Measurements from ENCODE around the gene TMEM250.

The TMEM250 gene

DNA sequence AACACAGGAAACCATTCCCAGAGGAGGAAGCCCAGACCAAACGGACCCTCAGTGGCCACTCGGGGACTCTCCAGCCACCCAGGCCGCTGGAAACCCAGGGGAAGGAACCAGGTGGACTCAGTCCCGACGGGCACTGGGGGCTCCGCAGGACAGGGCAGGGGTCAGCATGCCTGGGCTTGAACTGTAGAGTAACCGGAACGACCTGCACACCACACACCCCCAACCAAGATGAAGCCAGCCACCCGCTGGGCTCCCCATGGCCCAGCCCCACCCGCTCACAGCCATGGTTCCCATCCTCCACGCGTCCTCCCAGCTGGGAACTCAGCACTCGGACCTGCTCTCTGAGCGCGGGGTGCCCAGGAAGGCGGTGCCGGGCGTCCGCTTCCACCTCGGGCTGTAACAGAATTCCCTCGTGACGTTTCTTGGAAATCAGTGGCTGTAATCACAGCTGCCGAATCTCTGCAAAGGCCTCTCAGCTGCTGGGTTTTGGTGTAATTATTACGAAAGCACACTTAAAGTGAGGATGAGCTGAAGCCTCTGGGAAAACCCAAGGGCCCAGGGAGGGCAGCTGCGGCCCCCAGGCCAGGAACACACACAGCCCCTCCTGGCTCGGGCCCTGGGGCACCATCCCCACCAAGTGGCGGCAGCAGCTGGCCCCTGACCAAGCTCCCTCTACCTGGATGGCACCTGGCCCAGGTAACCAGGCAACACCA is 37.4 kb downstream of the TMEM250 start:
- no peak for FAIRE-seq

DNA sequence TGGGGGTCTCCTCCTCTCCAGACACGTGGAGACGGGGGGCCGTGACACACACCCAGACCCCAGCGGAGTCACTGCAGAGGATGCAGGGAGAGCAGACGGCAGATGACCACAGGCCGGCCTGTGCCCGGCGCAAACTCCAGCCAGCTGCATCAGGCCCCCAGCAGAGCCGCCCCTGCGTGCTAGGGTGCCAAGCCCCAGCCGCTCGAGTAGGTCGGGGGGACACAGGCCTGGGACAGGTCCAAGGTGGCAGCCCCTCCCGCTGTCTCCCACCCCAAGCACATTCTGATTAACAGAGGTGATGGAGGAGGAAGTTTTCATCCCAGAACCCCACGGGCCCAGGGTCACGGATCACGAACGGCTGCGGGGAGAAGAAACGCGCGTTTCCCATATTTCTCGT is 38.0 kb downstream of the TMEM250 start:
- FAIRE-seq: no peak

DNA sequence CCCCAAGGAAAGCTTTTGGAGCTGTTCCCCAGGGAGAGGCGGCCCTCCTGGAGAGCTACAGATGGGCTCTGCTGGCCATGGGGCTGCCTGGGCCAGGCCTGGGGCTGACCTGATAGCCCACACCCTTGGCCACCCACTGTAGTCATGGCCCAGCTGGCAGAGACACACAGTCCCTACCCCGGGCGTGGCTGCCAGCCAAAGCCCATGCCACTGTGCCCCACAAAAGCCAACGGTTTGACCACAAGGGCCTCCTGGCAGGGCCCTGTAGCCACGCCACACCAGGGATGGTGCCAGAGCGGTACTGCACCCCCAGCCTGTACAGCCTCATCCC is 38.8 kb downstream of the TMEM250 start:
- FAIRE-seq: no peak

DNA sequence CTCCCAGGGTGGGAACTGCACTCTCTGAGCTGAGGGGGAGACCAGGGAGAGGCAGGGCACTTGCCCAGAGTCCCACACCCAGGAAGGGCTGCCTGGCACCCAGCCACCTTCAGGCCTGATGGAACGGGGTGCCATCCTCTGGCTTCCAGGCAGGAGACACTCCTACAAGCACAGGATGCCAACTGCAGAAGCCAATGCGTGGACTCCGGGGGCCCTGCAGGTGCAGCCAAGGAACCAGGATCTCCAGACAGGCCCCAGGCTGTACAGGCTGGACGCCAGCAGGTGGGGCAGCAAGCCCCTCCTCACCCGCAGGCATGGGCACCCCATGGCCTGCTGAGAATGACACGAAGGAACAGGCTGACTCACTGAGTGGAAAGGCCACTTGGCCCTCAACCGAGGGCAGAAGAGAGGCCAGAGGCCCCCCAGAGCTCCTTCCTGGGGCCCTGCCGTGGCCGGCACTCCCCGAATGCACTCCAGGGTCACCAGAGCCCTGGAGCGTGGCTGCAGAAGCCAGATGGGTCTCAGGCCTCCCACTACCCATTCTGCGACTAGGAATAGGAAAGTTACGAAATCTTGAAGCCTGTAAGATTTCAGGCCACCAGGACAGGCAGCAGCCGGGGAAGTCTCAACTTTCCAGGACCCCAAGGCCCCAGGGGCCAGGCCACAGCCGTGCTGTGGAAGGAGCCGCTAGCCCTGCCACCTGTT is 39.3 kb downstream of the TMEM250 start:
- no peak for FAIRE-seq

DNA sequence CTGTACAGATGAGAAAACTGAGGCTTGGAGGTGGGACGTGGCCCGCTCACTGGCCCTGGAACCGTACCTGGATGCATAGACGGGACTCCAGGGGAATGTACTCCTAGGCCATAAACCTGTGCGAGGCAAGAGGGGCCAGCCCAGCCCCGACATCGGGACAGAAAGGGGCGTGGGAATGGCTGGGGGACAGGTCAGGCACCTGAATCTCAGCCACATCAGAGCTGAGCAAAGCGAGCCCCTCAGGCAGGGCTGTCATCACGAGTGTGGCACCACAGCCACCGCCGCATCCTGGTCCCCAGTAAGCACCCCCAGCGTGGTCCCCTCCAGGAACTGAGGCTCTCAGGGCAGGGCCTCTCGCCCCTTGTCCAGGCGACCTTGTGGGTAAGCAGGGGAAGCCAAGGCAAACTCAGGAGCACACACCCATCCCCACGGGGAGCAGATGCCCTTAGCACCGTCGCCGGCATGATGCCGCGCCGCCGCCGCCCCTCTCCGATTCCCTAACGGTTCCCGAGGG is 40.1 kb downstream of the TMEM250 start:
- no peak for FAIRE-seq

DNA sequence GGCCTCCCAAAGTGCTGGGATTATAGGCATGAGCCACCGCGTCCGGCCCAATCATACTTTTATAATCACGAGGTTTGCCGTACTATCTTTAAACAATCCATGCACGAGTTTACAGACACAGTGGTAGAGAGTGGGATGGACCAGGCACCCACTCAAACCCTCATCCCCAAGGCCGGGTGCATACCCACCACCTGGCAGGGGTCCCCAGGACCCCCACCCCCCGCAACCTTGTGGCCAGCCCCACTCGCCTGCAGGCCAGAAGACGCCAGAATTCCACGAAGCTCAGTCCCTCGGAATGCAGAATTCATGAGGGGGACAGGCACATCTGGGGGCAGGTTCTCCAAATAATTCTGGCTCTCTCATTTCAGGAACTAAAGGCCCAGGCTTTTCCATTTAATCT is 40.7 kb downstream of the TMEM250 start:
- no peak for FAIRE-seq

DNA sequence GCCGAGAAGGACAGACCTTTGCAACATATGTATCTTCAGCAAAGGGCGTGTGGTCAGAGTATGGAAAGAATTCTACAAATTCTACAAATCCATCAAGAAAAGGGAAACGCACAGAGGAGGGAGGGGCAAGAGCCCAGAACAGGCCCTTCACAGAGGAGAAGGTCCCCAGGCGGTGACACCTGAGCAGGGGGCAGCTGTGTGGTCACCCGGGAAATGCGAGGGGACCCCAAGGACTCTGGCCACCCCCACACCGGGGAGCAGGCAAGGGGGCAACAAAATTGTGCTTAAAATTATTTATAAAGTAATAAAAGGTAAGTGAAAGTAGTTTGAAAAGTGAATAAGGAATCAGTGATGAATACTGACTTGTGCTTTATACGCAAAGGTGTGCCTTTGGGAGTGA is 41.2 kb downstream of the TMEM250 start:
- no peak for FAIRE-seq

DNA sequence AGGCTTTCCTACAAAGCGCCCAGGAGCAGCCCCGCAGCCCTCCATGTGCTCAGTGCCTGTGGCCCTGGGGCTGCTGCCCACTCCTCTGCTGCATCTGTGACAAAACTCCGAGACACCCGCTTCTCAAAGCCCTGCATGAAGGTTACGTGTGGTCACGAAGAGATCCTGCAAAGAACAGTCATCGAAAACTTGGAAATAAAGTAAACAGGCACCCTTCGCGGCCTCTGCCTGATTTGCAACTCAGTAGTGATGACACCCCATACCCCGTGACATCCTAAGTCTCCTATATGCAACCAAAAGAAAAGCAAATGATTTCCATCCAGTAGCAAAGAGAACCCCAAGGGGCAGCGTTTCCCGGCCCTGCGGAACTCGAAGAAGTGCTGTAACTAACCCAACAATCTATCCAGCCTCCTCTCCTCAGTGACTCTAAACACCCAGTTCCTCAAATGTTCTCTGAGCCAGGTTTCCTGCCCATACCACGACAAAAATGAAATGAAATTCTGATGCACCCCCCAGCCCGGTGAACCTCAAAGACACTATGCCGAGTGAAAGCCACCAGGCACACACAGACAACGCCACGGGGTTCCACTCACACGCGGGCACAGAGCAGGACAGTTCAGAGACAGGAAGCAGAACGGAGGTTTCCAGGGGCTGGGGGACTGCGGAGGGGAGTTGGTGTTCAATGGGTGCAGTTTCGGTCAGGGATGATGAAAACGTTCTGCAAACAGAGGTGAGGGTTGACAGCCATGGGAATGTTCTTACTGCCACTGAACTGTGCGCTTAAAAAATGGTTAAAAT is 42.6 kb downstream of the TMEM250 start:
- no peak for FAIRE-seq

DNA sequence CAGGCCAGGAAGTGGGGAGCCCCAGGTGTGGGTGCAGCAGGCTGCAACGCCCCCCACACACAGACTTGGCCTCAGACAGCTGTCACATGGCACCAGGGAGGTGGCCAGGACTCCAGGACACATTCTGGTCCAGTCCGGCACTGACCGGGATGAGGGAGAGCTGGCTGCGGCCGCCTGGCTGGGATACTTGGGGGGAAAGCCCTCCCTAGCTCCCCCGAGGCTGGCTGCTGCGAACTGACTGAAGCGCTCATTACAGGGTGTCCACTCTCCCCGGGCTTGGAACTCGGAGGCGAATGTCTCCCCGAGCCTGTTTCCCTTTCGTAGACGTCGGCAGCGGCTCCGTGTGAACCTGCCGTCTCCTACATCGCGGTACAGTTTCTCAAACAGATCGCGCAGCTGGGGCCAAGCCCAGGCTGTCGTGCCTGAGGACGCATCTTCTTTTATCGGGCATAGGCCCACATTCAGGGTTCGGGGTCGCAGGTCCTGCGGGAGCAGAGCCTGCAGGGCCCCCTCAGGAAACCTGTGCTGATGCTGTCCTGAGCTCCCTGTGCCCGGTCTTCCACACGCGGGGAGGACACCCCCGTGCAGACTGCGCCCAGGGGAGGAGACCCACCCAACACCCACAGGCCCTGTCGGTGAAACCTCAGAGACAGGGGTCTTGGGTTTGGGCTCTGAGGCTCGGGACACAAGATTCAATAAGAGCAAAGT is 43.4 kb downstream of the TMEM250 start:
- FAIRE-seq: no peak

DNA sequence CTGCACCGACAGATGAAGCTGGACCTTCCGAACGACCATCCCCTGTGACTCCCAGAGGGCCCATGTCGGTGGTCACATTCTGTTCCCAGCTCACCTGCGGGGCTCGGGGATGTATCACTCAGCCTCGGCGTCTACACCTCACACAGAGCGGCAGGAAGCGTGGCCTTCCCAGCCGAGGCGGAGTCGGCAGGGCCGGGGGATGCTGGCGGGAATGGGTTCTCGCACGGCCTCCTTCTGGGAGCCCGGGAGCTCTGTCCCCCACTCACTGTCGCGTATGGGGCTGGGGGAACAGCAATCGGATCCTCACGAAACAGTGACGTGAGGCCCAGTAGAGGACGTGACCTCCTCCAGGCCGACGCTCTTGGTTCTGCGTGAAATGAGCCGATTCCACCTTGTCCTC is 44.0 kb downstream of the TMEM250 start:
- FAIRE-seq: no peak
